H1 (cell line): ENCODE measurements around the gene C19orf25. TPM values are rescaled to one million over a fixed set of nuclear protein-coding genes. Genes with fewer than 3 reads are reported as not detected.

Source experiments
- CTCF ChIA-PET: fragments of 300-600 bp; sonication (Branson Sonifier 250); formaldehyde crosslinking; loops from one replicate; lab custom pipeline; 2021; ENCODE audit not compliant: partially characterized antibody; lab: Charles Lee
- POLR2A ChIA-PET: fragments of 300-600 bp; sonication (Branson Sonifier 250); formaldehyde crosslinking; loops from one replicate; lab custom pipeline; 2021; ENCODE audit warnings: inconsistent platforms; ENCODE audit not compliant: partially characterized antibody; lab: Charles Lee
- DNase-seq, 2 experiments: peaks; one replicate each; pipeline versions ENCODE4 v3.0.0 to v3.0.0-alpha.2; 2010 to 2022; ENCODE audit warnings: low spot score in 2 of 2, low read depth in 1 of 2, mixed read lengths in 1 of 2
- FAIRE-seq: peaks from 2 replicates; lab custom pipeline; 2011; peaks lifted over from hg19 to GRCh38; lab: Jason Lieb, UNC
- H2AFZ ChIP-seq: 2 replicates; pipeline ENCODE4 v1.8.1; 2012; ENCODE audit warnings: low read length, inconsistent platforms
- H2AK5ac ChIP-seq: 2 replicates; pipeline ENCODE4 v1.6.1; 2013; ENCODE audit warnings: low read depth, low read length
- H2BK120ac ChIP-seq: replicated peaks from 2 replicates; pipeline ENCODE3; 2013; ENCODE audit warnings: low read depth, low read length, inconsistent platforms
- H2BK12ac ChIP-seq: 2 replicates; pipeline ENCODE4 v1.6.1; 2013; ENCODE audit warnings: low read depth, low read length
- H2BK15ac ChIP-seq: 2 replicates; pipeline ENCODE4 v1.6.1; 2013; ENCODE audit warnings: low read length
- H2BK20ac ChIP-seq: 2 replicates; pipeline ENCODE4 v1.6.1; 2013; ENCODE audit warnings: low read length
- H2BK5ac ChIP-seq: 2 replicates; pipeline ENCODE4 v1.6.1; 2013; ENCODE audit warnings: low read depth, low read length
- H3K14ac ChIP-seq: 2 replicates; pipeline ENCODE4 v1.6.1; 2013; ENCODE audit warnings: inconsistent platforms; ENCODE audit not compliant: insufficient read length
- H3K18ac ChIP-seq: 2 replicates; pipeline ENCODE4 v1.6.1; 2013; ENCODE audit warnings: low read length; ENCODE audit errors: extremely low read depth
- H3K23ac ChIP-seq: 2 replicates; pipeline ENCODE4 v1.6.1; 2013; ENCODE audit warnings: inconsistent platforms; ENCODE audit not compliant: insufficient read length
- H3K23me2 ChIP-seq: 2 replicates; pipeline ENCODE4 v1.6.1; 2013; ENCODE audit warnings: low read depth, low read length
- H3K27ac ChIP-seq: 2 replicates; pipeline ENCODE4 v1.6.1; 2011; ENCODE audit warnings: low read depth, low read length, inconsistent platforms
- H3K27me3 ChIP-seq, 4 experiments: replicated peaks in 1 of 4; 1 replicate in 1 of 4; 2 replicates in 3 of 4; pipeline versions ENCODE4 v1.6.1 to v1.8.1; 2011 to 2013; ENCODE audit warnings: low read length in 3 of 4, mild to moderate bottlenecking in 3 of 4, inconsistent platforms in 2 of 4, mixed read lengths in 2 of 4, moderate library complexity in 1 of 4; ENCODE audit not compliant: control insufficient read depth in 3 of 4, insufficient read depth in 3 of 4; ENCODE audit errors: extremely low read depth in 1 of 4
- H3K36me3 ChIP-seq, 4 experiments: 2 replicates each; pipeline versions ENCODE4 v1.6.1 to v1.8.1; 2011 to 2013; ENCODE audit warnings: mild to moderate bottlenecking in 4 of 4, low read length in 3 of 4, moderate library complexity in 2 of 4, control low read depth in 1 of 4, inconsistent platforms in 1 of 4; ENCODE audit not compliant: insufficient read depth in 4 of 4, control insufficient read depth in 2 of 4
- H3K4ac ChIP-seq: replicated peaks from 2 replicates; pipeline ENCODE3; 2013; ENCODE audit warnings: low read length, low read depth, mixed read lengths, inconsistent platforms; ENCODE audit not compliant: insufficient read length
- H3K4me1 ChIP-seq, 4 experiments: replicated peaks in 1 of 4; 1 replicate in 1 of 4; 2 replicates in 3 of 4; pipeline versions ENCODE4 v1.6.1 to v1.8.1; 2011 to 2013; ENCODE audit warnings: low read length in 3 of 4, inconsistent platforms in 2 of 4, mixed read lengths in 1 of 4; ENCODE audit not compliant: insufficient read depth in 4 of 4, control insufficient read depth in 3 of 4
- H3K4me2 ChIP-seq, 2 experiments: 2 replicates each; pipeline versions ENCODE4 v1.6.1 to v1.8.1; 2011 to 2013; ENCODE audit warnings: low read depth in 2 of 2, low read length in 2 of 2, control low read depth in 1 of 2, inconsistent platforms in 1 of 2, mild to moderate bottlenecking in 1 of 2; ENCODE audit not compliant: insufficient read depth in 1 of 2
- H3K4me3 ChIP-seq, 4 experiments: fragments of 200-600, 300-600 bp in 1 of 4; sonication (generic), shearing (Covaris generic), sonication (Bioruptor Twin) in 1 of 4; 2 replicates each; pipeline versions ENCODE4 v1.5.1 to v1.8.1; 2011 to 2016; ENCODE audit warnings: low read length in 4 of 4, low read depth in 3 of 4, control low read depth in 2 of 4, inconsistent platforms in 2 of 4, mild to moderate bottlenecking in 2 of 4, mixed read lengths in 1 of 4, moderate library complexity in 1 of 4; ENCODE audit not compliant: insufficient read depth in 2 of 4; ENCODE audit errors: extremely low read depth in 1 of 4
- H3K56ac ChIP-seq: replicated peaks from 2 replicates; pipeline ENCODE3; 2013; ENCODE audit warnings: low read depth, mild to moderate bottlenecking, mixed read lengths, low read length, inconsistent platforms; ENCODE audit not compliant: insufficient read length
- H3K79me1 ChIP-seq: 2 replicates; pipeline ENCODE4 v1.6.1; 2013; ENCODE audit warnings: low read depth, low read length, control low read depth
- H3K79me2 ChIP-seq, 2 experiments: 2 replicates each; pipeline versions ENCODE4 v1.6.1 to v1.8.1; 2012 to 2013; ENCODE audit warnings: low read length in 2 of 2, mild to moderate bottlenecking in 2 of 2, inconsistent platforms in 1 of 2; ENCODE audit not compliant: insufficient read depth in 2 of 2, control insufficient read depth in 1 of 2
- H3K9ac ChIP-seq, 4 experiments: replicated peaks in 1 of 4; 1 replicate in 1 of 4; 2 replicates in 3 of 4; pipeline versions ENCODE4 v1.6.1 to v1.8.1; 2011 to 2013; ENCODE audit warnings: low read depth in 3 of 4, low read length in 3 of 4, control low read depth in 2 of 4, mild to moderate bottlenecking in 2 of 4, moderate library complexity in 2 of 4, inconsistent platforms in 1 of 4; ENCODE audit errors: extremely low read depth in 1 of 4
- H3K9me3 ChIP-seq, 2 experiments: 2 replicates each; pipeline versions ENCODE4 v1.6.1 to v1.8.1; 2012 to 2013; ENCODE audit warnings: mild to moderate bottlenecking in 2 of 2, moderate library complexity in 2 of 2, control low read depth in 1 of 2, inconsistent platforms in 1 of 2, low read depth in 1 of 2, low read length in 1 of 2, mixed read lengths in 1 of 2; ENCODE audit not compliant: insufficient read depth in 2 of 2
- H4K20me1 ChIP-seq, 2 experiments: replicated peaks in 1 of 2; 2 replicates each; pipeline versions ENCODE3 to v1.8.1; 2011 to 2013; ENCODE audit warnings: inconsistent platforms in 2 of 2, low read length in 2 of 2, mild to moderate bottlenecking in 1 of 2; ENCODE audit not compliant: insufficient read depth in 2 of 2, control insufficient read depth in 1 of 2
- H4K5ac ChIP-seq: 2 replicates; pipeline ENCODE4 v1.6.1; 2013; ENCODE audit warnings: low read length, low read depth, mixed read lengths, inconsistent platforms; ENCODE audit not compliant: insufficient read length
- H4K8ac ChIP-seq: 2 replicates; pipeline ENCODE4 v1.8.0; 2013; ENCODE audit warnings: mild to moderate bottlenecking, moderate library complexity, low read length, inconsistent platforms; ENCODE audit not compliant: insufficient read depth; ENCODE audit errors: extremely low read depth
- H4K91ac ChIP-seq: replicated peaks from 2 replicates; pipeline ENCODE3; 2013; ENCODE audit warnings: low read length, mixed read lengths, inconsistent platforms; ENCODE audit not compliant: insufficient read length
- GABPA ChIP-seq: IDR thresholded peaks from 2 replicates; pipeline ENCODE4 v1.6.1; 2011; ENCODE audit warnings: mild to moderate bottlenecking, low read length, moderate library complexity, borderline replicate concordance; ENCODE audit not compliant: insufficient read depth
- JUN ChIP-seq: IDR thresholded peaks from 2 replicates; pipeline ENCODE4 v1.6.1; 2011; ENCODE audit warnings: low read depth, mild to moderate bottlenecking, improper control_type of control experiment, low read length
- KDM5A ChIP-seq: fragments of 200-600 bp; IDR thresholded peaks from 2 replicates; pipeline ENCODE4 v1.7.1; 2012; ENCODE audit warnings: mild to moderate bottlenecking, low read length, inconsistent platforms, mixed read lengths
- NANOG ChIP-seq: IDR thresholded peaks from 2 replicates; pipeline ENCODE4 v1.6.1; 2011; ENCODE audit warnings: low read length, low read depth, mild to moderate bottlenecking, inconsistent platforms; ENCODE audit not compliant: insufficient read depth, poor library complexity, severe bottlenecking
- POLR2A ChIP-seq, 2 experiments: IDR thresholded peaks; 1 replicate in 1 of 2; 2 replicates in 1 of 2; pipeline ENCODE4 v1.6.1; 2011; ENCODE audit warnings: low read depth in 2 of 2, low read length in 2 of 2, mild to moderate bottlenecking in 2 of 2; ENCODE audit errors: control extremely low read depth in 1 of 2
- SIX5 ChIP-seq: IDR thresholded peaks from 2 replicates; pipeline ENCODE4 v1.6.1; 2011; ENCODE audit warnings: mild to moderate bottlenecking, low read depth, low read length
- SP1 ChIP-seq: IDR thresholded peaks from 2 replicates; pipeline ENCODE4 v1.6.1; 2011; ENCODE audit warnings: low read depth, low read length
- TBP ChIP-seq: IDR thresholded peaks from 2 replicates; pipeline ENCODE4 v1.6.1; 2011; ENCODE audit warnings: low read depth, low read length, improper control_type of control experiment
- WGBS, 2 experiments: shearing (Covaris generic) in 1 of 2; methylation state at CpG; one replicate each; pipeline versions ENCODE4 v1.1.6 to v1.1.7; 2013 to 2015; ENCODE audit warnings: low lambda C conversion rate in 2 of 2, mixed read lengths in 2 of 2, inconsistent platforms in 1 of 2, low coverage in 1 of 2, missing lambda C conversion rate in 1 of 2; ENCODE audit not compliant: insufficient replicate concordance in 2 of 2, insufficient coverage in 1 of 2, insufficient read length in 1 of 2; ENCODE audit errors: extremely low coverage in 1 of 2, missing lambda C conversion rate in 1 of 2; 5-methylcytosine and 5-hydroxymethylcytosine counted together
- polyA plus RNA-seq, 7 experiments: library from polyadenylated mRNA; depleted of rRNA in 3 of 7; stranded (reverse) in 5 of 7; unstranded in 2 of 7; fragments of >200 nt in 5 of 7; fragments of 200-250 nt in 2 of 7; gene quantifications; 1 replicate in 5 of 7; 2 replicates in 1 of 7; 4 replicates in 1 of 7; pipeline versions ENCODE4 v1.2.1 to v1.2.3, GENCODE V29; 2011 to 2013; ENCODE audit warnings: missing spikeins in 2 of 7, mixed read lengths in 2 of 7
- total RNA-seq: library from RNA; stranded (reverse); fragmentation: NEBNext Ultra II Directional; extraction: Animal tissue kit (Norgen Biotek cat#: 25700); gene quantifications from 2 replicates; pipeline ENCODE4 v1.2.1, GENCODE V29; 2021
- TF ChIP-seq, protein P1 (sequence below): IDR thresholded peaks from 2 replicates; pipeline ENCODE4 v1.6.1; 2011; ENCODE audit warnings: low read depth, mild to moderate bottlenecking, low read length; ENCODE audit not compliant: insufficient read depth
- TF ChIP-seq, protein P2 (sequence below): IDR thresholded peaks from 2 replicates; pipeline ENCODE4 v1.6.1; 2011; ENCODE audit warnings: low read length, improper control_type of control experiment

Gene C19orf25
- total and polyA plus RNA-seq, 2 of the 8 experiments (the other 6 are each of a cell fraction or from before 2014, with no cell fraction given): 41.3 to 67.4 TPM

DNA sequence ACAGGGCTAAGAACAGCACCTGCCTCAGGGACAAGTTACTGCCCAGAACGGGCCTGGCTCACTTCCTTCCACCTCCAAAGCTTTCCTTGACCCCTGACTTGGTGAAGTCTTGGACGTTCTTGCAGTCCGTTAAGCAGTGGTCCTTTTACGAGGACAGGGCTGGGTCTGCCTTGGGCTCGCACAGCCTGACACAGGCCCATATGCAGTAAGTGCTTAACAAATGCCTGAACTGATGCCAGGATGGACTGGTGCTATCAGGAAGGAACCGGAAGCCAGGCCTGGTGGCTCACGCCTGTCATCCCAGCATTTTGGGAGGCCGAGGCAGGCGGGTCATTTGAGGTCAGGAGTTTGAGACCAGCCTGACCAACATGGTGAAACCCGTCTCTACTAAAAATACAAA lies 43.0 kb upstream of the C19orf25 start:
- Histone ChIP-seq H3K9ac (no peak overlapping the region), H3K4me2 (no peak overlapping the region), H3K9me3 (no peaks in the 10 kb centered on the region), H3K18ac (no peak overlapping the region), H3K27ac (no peak overlapping the region), H2AFZ (no peak overlapping the region), H2BK15ac (no peak overlapping the region), H3K23ac (no peak overlapping the region), H3K4me1 (peaks cover 0 to 3% (median 1%) of the 10 kb centered on the region in 4 experiments; a peak in 3 of 7 replicates), H3K56ac (no peak overlapping the region), H2BK12ac (no peak overlapping the region), H3K27me3 (peaks cover 19 to 36% (median 31%) of the 10 kb centered on the region in 4 experiments), H2BK120ac (no peak overlapping the region), H2AK5ac (no peak overlapping the region), H3K4ac (no peak overlapping the region), H2BK20ac (no peak overlapping the region), H4K20me1 (peaks cover 8 to 14% of the 10 kb centered on the region in 2 experiments), H3K14ac (no peak overlapping the region), H3K4me3 (no peak overlapping the region), H3K23me2 (peaks cover 8% of the 10 kb centered on the region; the same call in 1 of the 2 replicates), H4K91ac (no peak overlapping the region), H4K5ac (no peak overlapping the region), H3K36me3 (no peaks in the 10 kb centered on the region; a peak in 1 of 8 replicates), H4K8ac (no peak overlapping the region), H2BK5ac (no peak overlapping the region), H3K79me1 (no peaks in the 10 kb centered on the region), H3K79me2 (no peaks in the 10 kb centered on the region)
- WGBS, 2 experiments: 85% methylated on average over 9 of the region's 10 CpGs; no CpG with 5 or more reads in 1 of the 2 experiments
- ChIA-PET CTCF (interaction anchor here (0.7 to 1.0 kb wide), 3 partner anchors 25 to 131 kb away, joined by 3 read pairs; no protein-coding TSS in a partner anchor), POLR2A (interaction anchor here (2.7 kb wide), 1 partner anchor 70 kb away, joined by 7 read pairs; the partner anchor contains the start of gene MBD3)
- no peak for FAIRE-seq
- DNase-seq: no peak
- TF ChIP-seq TBP (no peak), JUN (no peak), NANOG (no peak), POLR2A (IDR thresholded peaks at IDR 0.05; ENCODE audit: control extremely low read depth in 1 of 2, low read depth in 2 of 2, low read length in 2 of 2) (no peak), SIX5 (no peak), KDM5A (no peak), GABPA (no peak), SP1 (no peak)
- TF ChIP-seq, protein P1, sequence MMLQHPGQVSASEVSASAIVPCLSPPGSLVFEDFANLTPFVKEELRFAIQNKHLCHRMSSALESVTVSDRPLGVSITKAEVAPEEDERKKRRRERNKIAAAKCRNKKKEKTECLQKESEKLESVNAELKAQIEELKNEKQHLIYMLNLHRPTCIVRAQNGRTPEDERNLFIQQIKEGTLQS: no peak
- TF ChIP-seq, protein P2, sequence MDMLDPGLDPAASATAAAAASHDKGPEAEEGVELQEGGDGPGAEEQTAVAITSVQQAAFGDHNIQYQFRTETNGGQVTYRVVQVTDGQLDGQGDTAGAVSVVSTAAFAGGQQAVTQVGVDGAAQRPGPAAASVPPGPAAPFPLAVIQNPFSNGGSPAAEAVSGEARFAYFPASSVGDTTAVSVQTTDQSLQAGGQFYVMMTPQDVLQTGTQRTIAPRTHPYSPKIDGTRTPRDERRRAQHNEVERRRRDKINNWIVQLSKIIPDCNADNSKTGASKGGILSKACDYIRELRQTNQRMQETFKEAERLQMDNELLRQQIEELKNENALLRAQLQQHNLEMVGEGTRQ: no peak
